Measurements from ENCODE around the gene NUP210.
"Not testable (repeated sequence)": the region's sequence is repeated elsewhere in the genome, so short reads cannot be mapped to it uniquely, and the experiment has no call there.

The NUP210 gene

DNA sequence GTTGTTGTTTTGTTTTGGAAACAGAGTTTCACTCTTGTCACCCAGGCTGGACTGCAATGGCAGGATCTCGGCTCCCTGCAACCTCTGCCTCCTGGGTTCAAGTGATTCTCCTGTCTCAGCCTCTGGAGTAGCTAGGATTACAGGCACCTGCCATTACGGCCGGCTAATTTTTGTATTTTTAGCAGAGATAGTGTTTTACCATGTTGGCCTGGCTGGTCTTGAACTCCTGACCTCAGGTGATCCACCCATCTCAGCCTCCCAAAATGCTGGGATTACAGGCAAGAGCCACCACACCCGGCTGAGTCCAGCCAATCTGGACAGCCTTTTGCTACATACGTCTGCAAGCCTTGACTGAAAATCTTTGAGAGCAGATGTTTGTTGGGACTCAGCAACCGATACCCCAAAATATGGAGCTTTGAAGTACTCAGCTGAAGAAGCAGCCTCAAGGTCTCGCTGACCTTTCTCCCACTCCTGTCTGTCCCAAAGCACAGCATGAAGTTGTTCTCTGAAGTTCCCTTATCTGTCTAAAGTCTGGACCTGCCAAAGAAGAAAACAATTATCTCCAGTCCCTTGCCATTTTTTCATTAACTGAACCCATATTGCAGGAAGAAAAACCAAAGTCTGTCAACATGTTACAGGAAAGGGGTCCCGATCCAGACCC is 9.6 kb upstream of the NUP210 start:
- no peak for DNase-seq

DNA sequence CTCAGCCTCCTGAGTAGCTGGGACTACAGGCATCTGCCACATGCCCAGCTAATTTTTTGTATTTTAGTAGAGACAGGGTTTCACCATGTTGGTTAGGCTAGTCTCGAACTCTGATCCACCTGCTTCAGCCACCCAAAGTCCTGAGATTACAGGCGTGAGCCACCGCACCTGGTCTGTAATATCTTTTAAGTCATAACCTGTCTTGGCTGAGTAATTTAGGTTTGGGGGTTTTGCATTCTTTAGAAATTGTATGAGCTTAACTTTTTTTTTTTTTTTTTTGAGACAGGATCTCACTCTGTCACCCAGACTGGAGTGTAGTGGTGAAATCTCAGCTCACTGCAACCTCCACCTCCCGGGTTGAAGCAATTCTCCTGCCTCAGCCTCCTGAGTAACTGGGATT is 8.6 kb upstream of the NUP210 start:
- not testable (repeated sequence) for DNase-seq

DNA sequence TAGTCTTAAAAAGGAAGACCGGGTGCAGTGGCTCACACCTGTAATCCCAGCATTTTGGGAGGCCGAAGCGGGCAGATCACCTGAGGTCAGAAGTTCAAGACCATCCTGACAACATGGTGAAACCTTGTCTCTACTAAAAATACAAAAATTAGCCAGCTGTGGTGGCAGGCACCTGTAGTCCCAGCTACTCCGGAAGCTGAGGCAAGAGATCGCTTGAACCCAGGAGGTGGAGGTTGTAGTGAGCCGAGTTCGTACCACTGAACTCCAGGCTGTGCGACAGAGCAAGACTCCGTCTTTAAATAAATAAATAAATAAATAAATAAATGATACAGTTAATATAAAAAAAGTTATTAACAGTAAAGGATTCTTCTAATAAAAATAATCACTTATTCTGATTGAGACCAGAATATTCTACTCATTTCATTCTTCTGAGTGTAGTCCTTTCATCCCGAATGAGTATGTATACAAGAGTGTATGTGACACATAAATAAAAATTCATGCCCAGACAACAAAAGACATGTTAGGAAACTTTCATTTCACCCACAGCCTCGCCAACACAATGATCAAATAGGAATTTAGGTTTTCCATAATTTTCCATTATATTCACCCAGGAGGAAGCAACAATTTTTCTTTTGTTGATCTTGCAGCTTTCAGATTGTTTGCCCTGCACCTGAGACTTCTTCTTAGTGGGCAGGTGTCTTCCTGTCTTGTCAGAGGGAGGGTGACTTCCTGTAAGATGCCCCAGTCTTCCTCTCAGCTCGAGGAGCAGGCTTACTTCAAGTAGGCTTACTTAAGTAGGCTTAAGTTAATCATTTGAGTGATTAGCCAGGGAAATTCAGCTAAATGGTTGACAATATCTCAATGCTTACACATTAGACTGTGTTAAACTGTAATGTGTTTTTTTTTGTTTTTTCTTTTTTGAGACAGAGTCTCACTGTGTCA is 7.8 kb upstream of the NUP210 start:
- no peak for DNase-seq

DNA sequence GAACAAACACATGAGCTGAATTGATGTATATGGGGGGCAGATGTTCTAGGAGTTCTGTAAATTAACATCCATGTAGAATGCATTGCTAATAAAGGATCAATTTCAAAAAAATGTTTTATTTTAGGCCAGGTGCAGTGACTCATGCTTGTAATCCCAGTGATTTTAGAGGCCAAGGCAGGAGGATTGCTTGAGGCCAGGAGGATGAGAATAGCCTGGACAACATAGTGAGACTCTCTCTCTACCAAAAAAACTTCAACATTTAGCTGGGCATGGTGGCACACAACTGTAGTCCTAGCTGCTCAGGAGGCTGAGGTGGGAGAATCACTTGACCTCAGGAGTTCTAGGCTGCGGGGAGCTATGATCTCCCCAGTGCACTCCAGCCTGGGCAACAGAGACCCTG is 6.5 kb upstream of the NUP210 start:
- no peak for DNase-seq

DNA sequence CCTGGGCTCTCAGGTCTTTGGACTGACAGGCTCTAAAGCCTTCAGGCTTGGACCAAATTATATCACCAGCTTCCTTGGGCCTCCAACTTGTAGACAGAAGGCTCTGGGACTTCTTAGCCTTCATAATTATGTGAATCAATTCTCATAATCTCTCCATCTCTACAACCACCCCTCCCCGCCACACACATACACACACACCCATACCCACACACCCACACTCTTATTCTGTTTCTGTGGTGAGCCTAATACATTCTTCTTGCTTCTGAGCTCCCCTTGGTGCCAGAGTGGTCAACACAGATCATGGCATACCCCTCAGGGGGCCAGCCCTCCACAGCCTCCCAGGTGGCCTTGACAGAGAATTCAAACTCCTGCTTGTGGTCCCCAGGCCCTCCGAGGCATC is 5.6 kb upstream of the NUP210 start:
- no peak for DNase-seq

DNA sequence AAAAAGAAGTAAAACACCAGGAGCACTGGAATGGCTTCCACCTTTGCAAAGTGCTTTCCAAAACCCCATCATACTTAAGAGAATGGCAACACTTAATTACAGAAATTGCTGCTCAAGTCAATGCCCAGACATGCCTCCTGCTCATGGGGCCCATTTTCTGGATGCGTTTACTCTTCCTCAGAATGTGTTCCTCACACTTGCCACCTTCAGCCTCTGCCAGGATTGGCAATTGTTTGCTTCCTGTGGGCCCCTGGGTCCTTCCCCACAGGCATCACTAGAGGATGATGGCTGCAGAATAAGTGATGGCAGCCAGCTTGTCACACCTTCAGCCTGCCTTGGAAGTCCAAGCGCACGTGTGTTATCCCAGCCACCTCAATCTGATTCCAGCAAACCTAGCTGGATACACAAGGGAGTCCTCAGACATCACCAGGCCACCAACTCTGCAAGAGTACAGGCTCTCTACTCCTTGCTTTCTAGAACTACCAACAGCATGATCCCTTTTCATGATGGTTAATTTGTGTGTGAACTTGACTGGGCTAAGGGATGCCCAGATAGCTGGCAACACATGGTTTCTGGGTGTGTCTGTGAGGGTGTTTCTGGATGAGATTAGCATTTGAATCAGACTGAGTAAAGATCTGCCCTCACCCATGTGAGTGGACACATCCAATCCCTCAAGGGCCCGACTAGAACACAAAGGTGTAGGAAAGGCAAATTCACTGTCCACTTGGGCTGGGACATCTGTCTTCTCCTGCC is 4.9 kb upstream of the NUP210 start:
- no peak for DNase-seq

DNA sequence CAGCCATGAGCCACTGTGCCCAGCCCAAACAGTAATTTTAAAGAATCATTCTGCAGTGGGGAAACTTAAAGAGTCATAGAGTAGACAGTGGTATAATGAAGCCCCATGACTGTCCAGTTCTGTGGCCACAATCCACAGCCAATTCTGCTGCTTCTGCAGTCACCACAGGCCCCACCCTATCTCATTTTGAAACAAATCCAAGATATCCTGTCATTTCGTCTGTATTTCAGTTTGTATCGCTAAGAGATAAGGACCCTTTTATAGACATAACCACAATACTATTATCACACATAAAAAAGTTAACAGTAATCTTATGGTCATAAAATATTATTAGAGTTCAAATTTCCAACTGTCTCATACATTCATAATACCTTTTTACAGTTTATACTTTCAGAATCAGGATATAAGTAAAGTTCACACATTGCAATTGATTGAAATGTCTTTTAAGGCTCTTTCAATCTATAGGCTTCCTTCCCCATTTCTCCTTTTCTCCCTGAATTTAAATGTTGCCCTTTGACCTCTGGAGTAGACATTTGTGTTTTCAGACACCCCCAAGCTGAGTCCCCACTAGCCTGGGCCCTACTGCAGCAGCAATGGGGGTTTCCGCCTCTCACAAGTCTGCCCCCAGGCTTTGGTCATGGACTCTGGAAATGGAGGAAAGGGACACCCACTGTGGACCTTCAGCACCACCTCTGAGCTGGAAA is 4.2 kb upstream of the NUP210 start:
- no peak for DNase-seq

DNA sequence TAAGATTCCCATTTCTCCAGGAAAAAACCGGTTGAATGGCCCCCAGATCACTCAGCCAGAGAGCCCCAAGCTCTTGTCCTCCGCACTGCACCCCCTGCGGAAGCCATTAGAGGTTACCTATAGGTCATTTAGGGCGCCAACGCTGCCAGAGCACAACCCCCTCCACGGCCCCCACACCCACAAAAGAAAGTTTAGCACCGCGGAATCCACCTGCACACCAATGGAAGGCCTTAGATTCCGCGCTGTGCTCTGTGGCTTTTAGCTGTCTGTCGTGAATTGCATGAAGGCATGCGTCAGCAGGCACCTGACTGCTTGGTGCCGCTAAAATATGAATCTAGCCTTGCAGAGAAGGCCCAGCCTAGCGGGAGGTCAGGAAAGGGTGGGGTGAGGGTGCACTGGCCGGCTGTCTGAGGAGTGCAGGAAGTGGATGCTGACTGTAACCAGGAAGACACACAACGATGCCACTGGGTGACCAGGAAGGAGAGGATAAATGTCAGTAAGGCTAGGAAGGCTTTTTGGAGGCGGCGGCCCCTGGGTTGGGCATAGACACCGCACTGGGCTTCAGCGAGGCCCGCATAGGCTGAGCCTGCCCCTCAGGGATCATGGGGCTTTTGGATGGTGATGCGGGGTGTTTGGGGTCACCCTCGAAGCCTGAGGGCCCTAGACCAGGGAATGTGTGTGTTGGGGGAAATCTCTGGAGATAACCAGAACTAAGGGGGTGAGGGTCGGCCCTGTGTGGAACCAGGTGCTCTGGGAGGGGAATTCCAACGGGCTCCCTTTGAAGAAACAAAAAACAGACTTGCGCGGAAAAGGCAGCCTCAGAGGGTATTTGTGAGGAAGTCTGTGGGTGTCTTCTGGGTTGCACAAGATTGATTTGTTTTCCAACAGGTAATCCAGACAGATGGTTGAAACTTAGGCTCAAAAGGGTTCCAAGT is 976 bp upstream of the NUP210 start:
- no peak for DNase-seq

DNA sequence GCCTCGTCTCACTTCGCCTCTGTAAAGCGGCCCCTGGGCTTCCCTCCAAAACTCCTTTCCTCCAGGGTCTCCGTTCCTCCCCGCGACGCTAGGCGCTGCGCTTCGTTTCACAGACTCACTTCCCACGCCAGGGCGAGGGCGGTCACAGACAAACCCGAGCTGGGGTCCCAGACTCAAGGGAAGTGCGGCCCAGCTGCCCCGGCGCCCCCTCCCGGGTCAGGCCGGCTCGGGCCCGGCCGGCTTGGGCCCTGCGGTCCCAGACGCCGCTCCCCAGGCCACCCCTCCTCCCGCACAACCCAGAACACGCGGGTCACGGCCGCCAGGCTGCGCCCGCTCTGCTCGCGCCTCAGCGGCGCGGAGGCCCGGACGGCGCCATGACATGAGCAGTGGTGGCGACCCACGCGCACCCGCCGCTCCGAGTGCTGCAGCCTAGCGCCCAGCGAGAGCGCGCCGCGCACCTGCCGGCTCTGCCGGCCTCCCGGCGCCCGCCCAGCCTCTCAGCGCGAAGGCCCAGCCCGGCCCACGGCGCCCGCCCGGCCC is 547 bp downstream of the NUP210 start:
- no peak for DNase-seq

DNA sequence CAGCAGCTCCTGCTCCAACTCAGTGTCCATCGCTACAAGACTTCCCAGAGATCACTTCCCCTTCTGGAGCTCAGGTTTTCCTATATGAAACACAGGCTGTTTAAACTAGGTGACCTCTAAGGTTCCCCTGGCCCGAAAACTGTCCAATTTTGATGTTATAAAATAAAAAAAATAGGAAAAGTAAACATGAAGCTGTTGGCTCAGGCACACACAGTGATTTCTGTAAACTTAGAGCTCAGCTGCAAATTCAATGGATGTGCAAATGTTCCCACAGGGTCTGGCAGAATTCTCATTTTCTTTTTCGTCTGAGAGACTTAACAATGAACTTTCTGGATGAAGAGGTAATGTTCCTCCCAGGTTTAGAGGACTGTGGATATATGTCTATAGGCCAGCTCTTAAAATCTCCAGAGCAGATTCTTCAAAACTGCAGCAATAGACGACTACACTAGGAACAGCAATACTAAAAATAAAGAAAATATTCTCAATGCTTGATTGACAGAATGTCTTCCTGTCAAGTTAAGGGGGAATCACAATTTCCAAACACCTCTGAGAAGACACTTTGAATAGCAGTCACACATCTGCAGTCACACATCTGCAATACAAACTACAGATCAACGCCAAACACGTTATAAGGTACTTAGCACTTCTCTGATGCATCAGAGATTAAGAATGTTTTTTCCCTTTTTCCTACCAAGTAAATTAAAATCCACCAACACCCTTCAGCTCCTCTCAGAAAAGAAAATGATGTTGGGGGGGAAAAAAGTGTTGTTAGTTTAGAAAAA is 2.8 kb downstream of the NUP210 start:
- no peak for DNase-seq

DNA sequence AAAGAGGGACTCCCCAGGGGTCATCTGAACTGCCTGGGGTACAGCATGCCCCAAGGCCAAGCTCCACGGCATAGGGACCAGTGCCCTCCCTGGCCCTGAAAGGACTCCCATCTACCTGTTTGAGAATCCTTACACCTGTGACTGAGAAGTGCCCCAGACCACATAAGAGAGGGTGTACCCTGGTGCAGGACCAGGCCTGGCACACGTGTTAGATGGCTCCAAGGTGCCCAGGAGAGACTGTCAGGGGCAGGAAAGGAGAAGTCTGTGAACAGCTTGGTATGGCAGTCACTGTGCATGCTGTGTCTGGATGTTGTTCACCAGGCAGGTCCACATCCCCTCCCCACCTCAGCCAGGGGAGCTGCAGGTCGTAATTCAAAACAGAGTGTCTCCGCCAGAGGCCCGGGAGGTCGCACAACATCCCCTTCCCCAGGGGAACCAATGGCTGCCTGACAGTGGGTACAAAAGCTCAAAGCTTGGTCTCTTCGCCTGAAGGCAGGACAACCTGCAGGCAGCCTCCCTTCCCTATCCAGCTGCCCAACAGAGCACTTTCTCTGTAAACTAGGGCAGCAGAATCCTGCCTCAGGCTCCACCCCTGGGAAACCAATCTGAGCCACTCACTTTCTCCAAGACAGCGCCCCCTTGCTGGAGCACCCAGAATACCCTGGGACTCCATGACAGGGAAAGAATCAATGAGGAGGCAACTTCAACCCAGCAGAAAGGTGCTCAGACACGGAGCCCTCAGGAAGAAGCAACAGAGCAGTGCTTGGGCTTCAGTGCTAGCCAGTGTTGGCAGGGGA is 3.9 kb downstream of the NUP210 start:
- DNase-seq = no peak

DNA sequence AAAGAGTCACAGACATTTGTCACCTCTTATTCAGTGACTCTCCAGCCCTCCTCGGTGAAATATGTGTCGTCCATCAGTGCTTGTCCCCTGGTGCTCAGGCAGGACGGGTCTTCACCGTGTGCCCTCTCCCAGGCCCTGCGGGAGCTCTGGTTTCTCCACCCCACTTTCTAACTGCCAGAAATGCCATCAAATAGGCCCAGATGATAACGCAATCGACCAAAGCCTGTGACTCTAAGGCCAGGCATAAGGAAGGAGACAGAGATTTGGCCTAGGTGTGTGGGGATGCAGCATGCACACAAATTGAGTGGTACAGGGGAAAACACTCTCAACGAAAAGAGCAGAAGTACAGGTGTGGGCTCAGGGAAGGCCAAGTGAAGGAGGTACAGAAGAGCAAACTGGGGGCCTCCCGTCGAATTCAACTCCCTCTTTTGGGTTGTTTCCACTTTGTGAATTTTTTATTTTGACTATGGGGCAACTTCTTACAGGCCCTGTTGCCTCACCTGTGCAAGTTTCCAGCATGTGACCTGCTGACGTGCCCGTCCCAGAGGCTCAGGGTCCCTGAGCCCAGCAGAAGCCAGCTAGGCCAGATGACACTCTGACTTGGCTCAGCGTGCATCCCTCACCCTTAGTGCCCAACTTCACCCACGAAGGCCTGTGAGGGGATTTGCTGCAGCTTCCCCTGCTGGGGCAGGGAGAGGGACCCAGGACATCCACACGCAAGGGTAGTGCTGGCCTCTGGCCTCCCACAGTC is 4.7 kb downstream of the NUP210 start:
- no peak for DNase-seq

DNA sequence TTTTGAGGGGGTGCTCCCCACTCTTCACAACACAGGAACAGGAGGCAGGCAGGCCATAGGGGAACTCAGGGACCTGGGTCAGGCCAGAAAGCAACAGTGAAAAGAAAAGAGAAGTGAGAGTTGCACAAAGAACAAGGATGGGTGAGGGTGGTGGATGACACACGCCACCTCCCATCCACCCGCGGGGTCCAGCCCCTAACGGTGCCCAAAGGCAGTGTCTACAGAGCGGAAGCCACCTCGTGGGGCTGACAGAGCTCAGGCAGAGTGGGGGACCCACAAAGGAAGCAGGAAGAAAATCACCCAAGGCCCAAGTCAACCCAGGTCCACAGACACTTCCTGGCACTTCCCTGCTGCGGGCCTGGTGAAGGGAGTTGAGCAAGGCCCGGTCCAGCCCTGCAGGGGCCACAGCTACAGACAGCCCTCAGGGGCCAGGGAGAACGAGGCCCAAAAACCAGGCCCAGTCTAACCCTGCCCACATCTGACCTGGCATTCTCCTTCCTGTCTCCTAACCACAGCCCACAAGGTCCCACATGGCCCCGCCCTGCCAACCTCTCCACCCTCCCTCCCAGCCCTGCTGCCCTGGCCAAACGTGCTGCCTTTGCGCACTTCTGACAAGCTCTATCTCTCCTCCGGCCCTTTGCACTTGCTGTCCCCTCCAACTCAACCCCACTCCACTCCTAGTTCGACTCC is 5.9 kb downstream of the NUP210 start:
- no peak for DNase-seq

DNA sequence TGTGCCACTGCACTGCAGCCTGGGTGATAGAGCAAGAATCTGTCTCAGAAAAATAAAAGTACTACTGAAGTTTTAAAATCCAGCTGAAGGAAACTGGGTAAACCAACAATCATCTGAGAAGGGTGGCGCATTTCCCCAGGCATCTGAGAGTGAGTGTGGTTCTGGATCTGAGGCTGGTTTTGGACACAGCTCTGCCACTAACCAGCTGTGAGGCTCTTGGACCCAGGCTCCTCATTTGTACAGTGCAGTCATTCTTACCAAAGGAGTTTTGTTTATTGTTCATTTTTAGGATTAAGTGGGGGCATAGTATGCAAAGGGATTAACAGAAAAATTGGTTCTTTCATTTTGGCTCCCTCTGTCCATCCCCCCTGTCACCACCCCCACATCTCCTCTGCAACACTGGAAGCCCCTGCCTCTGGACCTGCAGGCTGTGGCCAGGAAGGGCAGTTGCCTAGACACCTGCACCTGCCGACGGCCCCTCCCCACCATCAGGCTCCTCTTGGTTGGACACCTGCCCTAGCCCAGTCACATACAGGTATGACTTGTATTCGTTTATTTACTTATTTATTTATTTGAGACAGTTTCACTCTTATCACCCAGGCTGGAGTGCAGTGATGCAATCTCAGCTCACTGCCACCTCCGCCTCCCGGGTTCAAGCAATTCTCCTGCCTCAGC is 8.8 kb downstream of the NUP210 start:
- DNase-seq = no peak

DNA sequence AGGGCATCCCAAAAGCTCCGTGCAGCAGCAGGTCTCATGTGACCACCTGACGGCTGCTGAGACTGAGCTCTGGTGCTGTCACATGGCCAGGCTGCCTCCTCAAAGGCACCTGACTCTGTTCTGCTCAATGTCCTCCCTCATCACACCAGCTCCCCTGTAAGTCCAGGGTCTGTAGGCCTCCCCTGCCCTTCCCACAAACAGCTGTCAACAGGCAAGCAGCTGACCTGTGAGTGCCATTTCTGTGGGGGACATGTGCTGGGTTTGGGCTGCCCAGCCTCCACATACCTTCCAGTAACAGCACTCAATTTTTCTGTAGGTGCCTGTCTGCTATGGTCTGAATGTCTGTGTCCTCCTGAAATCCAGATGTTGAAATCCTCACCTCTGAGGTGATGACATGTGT is 11.2 kb downstream of the NUP210 start:
- no peak for DNase-seq

DNA sequence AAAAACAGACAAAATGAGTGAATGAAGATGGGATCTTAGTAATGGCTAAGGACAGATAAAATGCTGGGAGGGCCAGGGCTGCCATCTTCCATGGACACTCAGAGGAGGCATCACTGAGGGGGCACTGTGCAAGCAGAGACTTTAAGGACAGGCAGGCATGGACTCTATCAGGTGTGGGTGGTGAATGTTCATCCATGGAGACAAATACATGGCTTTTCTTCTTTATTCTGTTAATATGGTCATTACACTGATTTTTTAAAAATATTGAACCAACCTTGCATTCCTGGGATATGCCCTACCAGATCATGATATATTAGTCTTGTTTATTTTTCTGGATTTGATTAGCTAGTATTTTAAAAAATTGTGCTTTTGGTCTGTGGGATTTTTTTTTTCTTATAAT is 12.2 kb downstream of the NUP210 start:
- no peak for DNase-seq

DNA sequence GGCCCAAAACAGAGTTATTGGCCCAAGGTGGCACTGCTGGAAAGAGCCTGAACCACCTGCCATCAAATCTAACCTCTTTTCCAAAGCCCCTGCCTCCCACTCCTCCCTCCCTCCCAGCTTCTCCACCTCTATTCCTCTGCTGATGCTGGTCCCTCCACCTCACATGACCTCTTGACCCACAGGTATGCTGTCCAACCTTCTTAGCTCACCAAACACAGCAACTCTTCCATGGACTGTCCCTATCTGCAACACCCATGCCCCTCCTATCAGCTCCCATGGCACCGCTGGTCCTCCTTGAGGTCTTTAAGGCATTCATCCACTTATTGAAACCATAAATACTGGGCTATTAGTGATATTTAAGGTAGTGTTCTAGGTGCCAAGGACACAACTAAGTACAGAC is 12.6 kb downstream of the NUP210 start:
- no peak for DNase-seq

DNA sequence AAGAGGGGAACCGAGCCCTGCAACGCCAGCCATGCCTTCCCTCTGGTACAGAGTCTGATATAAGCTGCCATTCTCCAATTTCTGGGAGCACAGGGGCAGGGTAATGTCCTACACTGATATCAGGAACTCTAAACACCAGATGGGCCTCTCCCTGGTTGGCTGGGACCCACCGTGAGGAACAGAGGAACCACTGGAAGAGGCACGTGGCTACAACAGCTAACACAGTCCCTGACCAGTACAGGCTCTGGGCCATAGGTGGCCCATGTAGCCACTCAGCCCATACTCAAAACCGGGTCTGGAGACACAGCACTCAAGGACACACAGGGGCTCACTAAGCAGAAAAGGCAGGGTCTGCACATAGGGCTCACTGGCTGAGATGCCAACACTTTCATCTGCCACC is 13.9 kb downstream of the NUP210 start:
- no peak for DNase-seq

All from COR-L47 (cell line).